GM12864 (cell line): ENCODE results near the gene DSCAML1.
A peak's percentile ranks its signal among the peaks of the same experiment; 100 is the strongest.

Experiments used
- DNase-seq: peaks from one replicate; pipeline ENCODE4 v3.0.0-alpha.2; 2011; ENCODE audit warnings: low read depth
- H3K4me3 ChIP-seq: 2 replicates; pipeline ENCODE4 v1.5.1; 2011; ENCODE audit warnings: mild to moderate bottlenecking, low read depth, low read length, control low read depth
- CTCF ChIP-seq: IDR thresholded peaks from 2 replicates; pipeline ENCODE4 v1.5.1; 2011; ENCODE audit warnings: low read depth, mild to moderate bottlenecking, moderate library complexity, low read length, control low read depth, inconsistent platforms; ENCODE audit errors: missing control alignments

The DSCAML1 gene

GRCh38 chr11:117826190-117826570, 29.2 kb upstream of the DSCAML1 start:
- no peak for DNase-seq
- no peak for TF ChIP-seq CTCF
- H3K4me3 ChIP-seq, result no peak overlapping the region

GRCh38 chr11:117825538-117826189, 28.6 kb upstream of the DSCAML1 start:
- DNase-seq, result no peak
- TF ChIP-seq CTCF, result no peak
- H3K4me3 ChIP-seq, result no peak overlapping the region

GRCh38 chr11:117824571-117825537, 27.8 kb upstream of the DSCAML1 start, which contains the start of gene FXYD2:
TSS of gene FXYD2 (minus strand) at chr11:117824744. CDS start at chr11:117824678, 66 bp downstream.
- no peak within 1 kb of the TSS for H3K4me3 ChIP-seq

GRCh38 chr11:117823946-117824420, 27.0 kb upstream of the DSCAML1 start:
- DNase-seq, result no peak
- TF ChIP-seq CTCF, result no peak

More at GRCh38 chr11:117824571-117825537, 27.8 kb upstream of the DSCAML1 start, which contains the start of gene FXYD2:
- DNase-seq, result no peak
- no peak for TF ChIP-seq CTCF

GRCh38 chr11:117823294-117823945, 26.4 kb upstream of the DSCAML1 start:
- no peak overlapping the region for H3K4me3 ChIP-seq
- no peak for DNase-seq
- peak; percentile 51 for TF ChIP-seq CTCF

More at GRCh38 chr11:117823946-117824420, 27.0 kb upstream of the DSCAML1 start:
- no peak overlapping the region for H3K4me3 ChIP-seq

- no peak for DNase-seq
- no peak overlapping the region for H3K4me3 ChIP-seq
- TF ChIP-seq CTCF, result peak; percentile 78
These were observed 25.3 kb upstream of the DSCAML1 start for GRCh38 chr11:117822074-117823033.
